ENCODE data around the gene PPP2R2C. TPM values are rescaled to one million over a fixed set of nuclear protein-coding genes. Genes with fewer than 3 reads are reported as not detected.

The PPP2R2C gene
- total and polyA plus RNA-seq, 5 donors from 2014 or later: not detected

- no peaks in the 10 kb centered on the region for H3K36me3 ChIP-seq (ENCODE audit: control insufficient read depth, insufficient read depth, low read length)
- H3K4me1 ChIP-seq (ENCODE audit: control insufficient read depth, insufficient read depth, low read length, poor library complexity, severe bottlenecking): no peaks in the 10 kb centered on the region
- Mint-ChIP-seq H3K27me3 (peaks cover 7% of the 10 kb centered on the region), H3K36me3 (no peaks in the 10 kb centered on the region), H3K4me1 (no peaks in the 10 kb centered on the region), H3K4me3 (no peak overlapping the region), H3K9me3 (peaks cover 0 to 1% (median 0%) of the 10 kb centered on the region in 7 donors), H3K27ac (no peak overlapping the region)
- ATAC-seq (ENCODE audit: low read depth in 2 of 2) (no peak), DNase-seq (no peak)
- no peaks in the 10 kb centered on the region for H3K9me3 ChIP-seq (ENCODE audit: control insufficient read depth in 2 of 2, low read length in 2 of 2)
- H3K4me3 ChIP-seq (ENCODE audit: low read depth, low read length): no peak overlapping the region
- H3K27me3 ChIP-seq (ENCODE audit: control insufficient read depth, insufficient read depth, low read length): no peaks in the 10 kb centered on the region
- H3K27ac ChIP-seq (ENCODE audit: insufficient read depth, low read length, poor library complexity, severe bottlenecking): no peak overlapping the region
Observed at GRCh38 chr4:6449335-6449734, 23.1 kb downstream of the PPP2R2C start.

GRCh38 chr4:6448476-6449170 is 23.8 kb downstream of the PPP2R2C start:
- no peak overlapping the region for H3K27ac ChIP-seq (ENCODE audit: insufficient read depth, low read length, poor library complexity, severe bottlenecking)
- no peak for DNase-seq

DNA sequence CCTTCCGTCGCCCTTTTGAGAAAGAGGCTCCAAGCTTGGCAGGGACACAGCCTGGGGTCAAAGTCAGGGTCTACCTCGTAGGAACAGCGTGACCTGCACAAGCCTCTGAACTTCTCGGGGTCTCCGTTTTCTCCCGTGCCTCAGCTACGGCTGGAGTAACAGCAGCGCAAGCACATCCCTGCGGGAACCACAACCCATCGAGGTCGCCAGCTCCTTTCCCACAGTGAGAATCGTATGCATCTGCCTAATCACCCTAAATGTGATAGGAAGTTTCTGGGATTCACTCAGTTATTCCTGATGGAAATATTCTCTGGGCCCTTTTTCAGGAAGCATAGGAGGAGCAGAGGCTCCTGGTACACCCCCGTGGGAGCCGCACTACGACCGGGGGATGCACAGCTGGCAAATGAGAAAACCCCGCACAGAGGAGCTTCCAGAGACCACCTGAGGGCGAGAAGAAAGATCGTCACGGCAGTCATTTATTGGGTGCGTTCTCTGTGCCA is 24.7 kb downstream of the PPP2R2C start:
- DNase-seq: no peak
- no peaks in the 10 kb centered on the region for H3K9me3 Mint-ChIP-seq

More at GRCh38 chr4:6448476-6449170, 23.8 kb downstream of the PPP2R2C start:
- Mint-ChIP-seq H3K4me1 (no peaks in the 10 kb centered on the region), H3K4me3 (no peak overlapping the region), H3K27ac (no peak overlapping the region), H3K27me3 (peaks cover 7% of the 10 kb centered on the region), H3K9me3 (peaks cover 0 to 1% (median 0%) of the 10 kb centered on the region in 7 donors), H3K36me3 (no peaks in the 10 kb centered on the region)
- ATAC-seq (ENCODE audit: low read depth in 2 of 2): no peak
- Histone ChIP-seq H3K4me3 (ENCODE audit: low read depth, low read length) (no peak overlapping the region), H3K36me3 (ENCODE audit: control insufficient read depth, insufficient read depth, low read length) (no peaks in the 10 kb centered on the region), H3K27me3 (ENCODE audit: control insufficient read depth, insufficient read depth, low read length) (no peaks in the 10 kb centered on the region), H3K4me1 (ENCODE audit: control insufficient read depth, insufficient read depth, low read length, poor library complexity, severe bottlenecking) (no peaks in the 10 kb centered on the region), H3K9me3 (ENCODE audit: control insufficient read depth in 2 of 2, low read length in 2 of 2) (no peaks in the 10 kb centered on the region)

DNA sequence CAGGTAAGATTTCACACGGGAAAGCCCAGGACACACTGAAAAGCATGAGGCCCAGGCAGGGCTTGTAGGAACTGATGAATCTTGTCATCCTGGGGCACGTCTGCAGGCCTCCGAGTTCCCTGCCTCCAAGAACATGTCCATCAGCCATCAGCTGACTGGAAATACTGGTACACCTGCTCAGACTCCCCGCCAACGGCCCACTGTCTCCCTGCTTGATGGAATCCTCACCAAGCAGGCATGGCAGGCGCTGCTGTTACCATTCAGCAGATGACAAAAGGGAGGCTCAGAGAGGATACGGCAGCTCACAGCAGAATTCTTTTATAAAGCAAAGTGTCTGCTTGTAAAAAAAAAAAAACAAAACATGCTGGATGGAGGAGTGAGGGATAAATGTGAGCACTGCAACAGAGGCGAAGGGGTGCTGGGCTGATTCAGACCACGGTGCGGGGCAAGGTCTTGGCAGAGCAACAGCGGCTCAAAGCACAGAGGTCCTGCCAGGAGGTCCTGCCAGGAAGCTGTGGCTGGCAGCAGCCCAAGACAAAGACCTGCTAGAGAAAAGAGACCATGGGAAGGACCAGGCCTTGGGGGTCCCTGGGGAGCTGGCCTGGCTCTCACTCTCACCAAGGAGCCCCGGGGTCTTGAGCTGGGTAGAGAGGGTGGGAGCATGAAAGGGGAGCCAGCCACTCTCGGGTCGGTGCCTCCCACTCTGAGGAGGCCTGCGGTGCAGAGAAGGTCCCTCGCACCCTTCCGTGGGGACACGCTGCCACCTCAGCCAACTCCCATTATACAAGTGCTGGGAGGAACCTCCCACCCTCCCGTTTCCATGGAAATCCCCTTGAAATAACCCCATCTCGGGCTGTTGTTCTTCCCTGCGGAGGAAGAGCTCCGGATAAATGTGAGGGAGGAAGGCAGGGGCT is 25.6 kb downstream of the PPP2R2C start:
- peaks cover 15% of the 10 kb centered on the region for H3K27me3 Mint-ChIP-seq
- no peaks in the 10 kb centered on the region for H3K27me3 ChIP-seq (ENCODE audit: control insufficient read depth, insufficient read depth, low read length)
- no peak for ATAC-seq (ENCODE audit: low read depth in 2 of 2)

More for the DNA sequence above, 24.7 kb downstream of the PPP2R2C start:
- H3K36me3 Mint-ChIP-seq: no peaks in the 10 kb centered on the region
- Histone ChIP-seq H3K27ac (ENCODE audit: insufficient read depth, low read length, poor library complexity, severe bottlenecking) (no peak overlapping the region), H3K36me3 (ENCODE audit: control insufficient read depth, insufficient read depth, low read length) (no peaks in the 10 kb centered on the region), H3K27me3 (ENCODE audit: control insufficient read depth, insufficient read depth, low read length) (no peaks in the 10 kb centered on the region), H3K9me3 (ENCODE audit: control insufficient read depth in 2 of 2, low read length in 2 of 2) (no peaks in the 10 kb centered on the region), H3K4me1 (ENCODE audit: control insufficient read depth, insufficient read depth, low read length, poor library complexity, severe bottlenecking) (no peaks in the 10 kb centered on the region), H3K4me3 (ENCODE audit: low read depth, low read length) (no peak overlapping the region)
- H3K27ac Mint-ChIP-seq: no peak overlapping the region
- H3K4me1 Mint-ChIP-seq: no peaks in the 10 kb centered on the region
- H3K27me3 Mint-ChIP-seq: peaks cover 15% of the 10 kb centered on the region
- no peak for ATAC-seq (ENCODE audit: low read depth in 2 of 2)
- H3K4me3 Mint-ChIP-seq: no peak overlapping the region

DNA sequence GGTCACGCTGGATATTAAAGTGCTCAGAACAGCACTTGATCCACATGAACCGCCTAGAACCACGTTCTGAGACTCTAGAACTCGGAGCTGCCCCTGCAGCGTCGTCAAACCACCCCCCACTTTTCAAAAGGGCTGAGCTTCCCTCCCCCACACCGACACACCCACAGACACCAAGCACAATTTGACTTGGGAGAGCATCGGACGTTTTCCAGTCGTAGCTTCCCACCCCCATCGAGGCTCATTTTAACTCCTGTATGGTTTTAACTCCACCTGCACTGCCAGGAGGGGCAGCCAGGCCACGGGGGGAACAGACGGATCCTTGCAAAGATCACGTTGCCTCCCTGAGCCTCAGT is 26.3 kb downstream of the PPP2R2C start:
- Histone ChIP-seq H3K4me1 (ENCODE audit: control insufficient read depth, insufficient read depth, low read length, poor library complexity, severe bottlenecking) (no peaks in the 10 kb centered on the region), H3K9me3 (ENCODE audit: control insufficient read depth in 2 of 2, low read length in 2 of 2) (no peaks in the 10 kb centered on the region), H3K4me3 (ENCODE audit: low read depth, low read length) (no peak overlapping the region), H3K36me3 (ENCODE audit: control insufficient read depth, insufficient read depth, low read length) (no peaks in the 10 kb centered on the region), H3K27ac (ENCODE audit: insufficient read depth, low read length, poor library complexity, severe bottlenecking) (no peak overlapping the region), H3K27me3 (ENCODE audit: control insufficient read depth, insufficient read depth, low read length) (no peaks in the 10 kb centered on the region)
- DNase-seq (no peak), ATAC-seq (ENCODE audit: low read depth in 2 of 2) (no peak)
- no peaks in the 10 kb centered on the region for H3K9me3 Mint-ChIP-seq
- H3K4me1 Mint-ChIP-seq: no peaks in the 10 kb centered on the region
- H3K27me3 Mint-ChIP-seq: peaks cover 15% of the 10 kb centered on the region
- H3K4me3 Mint-ChIP-seq: no peak overlapping the region
- H3K36me3 Mint-ChIP-seq: no peaks in the 10 kb centered on the region
- no peak overlapping the region for H3K27ac Mint-ChIP-seq

More for the DNA sequence above, 25.6 kb downstream of the PPP2R2C start:
- H3K36me3 Mint-ChIP-seq: no peaks in the 10 kb centered on the region
- H3K4me3 Mint-ChIP-seq: no peak overlapping the region
- no peaks in the 10 kb centered on the region for H3K9me3 Mint-ChIP-seq
- no peak for DNase-seq
- H3K4me3 ChIP-seq (ENCODE audit: low read depth, low read length): no peak overlapping the region
- H3K36me3 ChIP-seq (ENCODE audit: control insufficient read depth, insufficient read depth, low read length): no peaks in the 10 kb centered on the region
- no peak overlapping the region for H3K27ac Mint-ChIP-seq
- H3K4me1 Mint-ChIP-seq: no peaks in the 10 kb centered on the region
- H3K4me1 ChIP-seq (ENCODE audit: control insufficient read depth, insufficient read depth, low read length, poor library complexity, severe bottlenecking): no peaks in the 10 kb centered on the region
- H3K9me3 ChIP-seq (ENCODE audit: control insufficient read depth in 2 of 2, low read length in 2 of 2): no peaks in the 10 kb centered on the region
- no peak overlapping the region for H3K27ac ChIP-seq (ENCODE audit: insufficient read depth, low read length, poor library complexity, severe bottlenecking)

DNA sequence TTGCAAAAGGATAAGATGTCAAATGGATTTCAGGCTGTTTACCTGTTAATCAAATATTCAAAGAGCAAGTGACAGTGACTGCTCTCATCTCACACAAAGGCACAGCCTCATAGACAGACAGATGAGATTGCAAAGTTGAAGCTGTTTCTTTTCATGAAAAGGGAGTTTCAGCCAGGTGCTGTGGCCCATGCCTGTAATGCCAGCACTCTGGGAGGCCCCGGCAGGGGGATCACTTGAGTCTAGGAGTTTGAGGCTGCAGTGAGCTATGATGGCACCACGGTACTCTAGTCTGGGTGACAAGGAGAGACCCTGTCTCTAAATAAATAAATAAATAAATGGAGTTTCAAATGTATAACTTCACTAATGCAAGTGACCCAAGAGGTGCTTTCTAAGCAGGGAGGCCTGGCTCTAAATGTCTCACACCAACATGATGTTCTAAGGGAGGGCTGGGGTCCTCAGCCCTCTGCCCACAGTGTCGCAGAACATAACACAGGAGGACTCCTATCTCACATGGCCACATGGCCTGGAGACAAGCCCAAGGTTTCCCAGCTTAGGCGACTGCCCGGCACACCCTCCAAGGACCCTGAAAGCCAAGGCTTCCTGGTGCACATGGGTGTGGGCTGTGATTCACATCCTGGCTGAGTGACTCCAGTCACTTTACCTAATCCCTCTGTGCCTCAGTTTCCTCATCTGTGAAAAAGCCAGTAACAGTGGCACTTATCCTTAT is 26.8 kb downstream of the PPP2R2C start:
- Histone ChIP-seq H3K9me3 (ENCODE audit: control insufficient read depth in 2 of 2, low read length in 2 of 2) (no peaks in the 10 kb centered on the region), H3K27ac (ENCODE audit: insufficient read depth, low read length, poor library complexity, severe bottlenecking) (no peak overlapping the region), H3K4me3 (ENCODE audit: low read depth, low read length) (no peak overlapping the region), H3K27me3 (ENCODE audit: control insufficient read depth, insufficient read depth, low read length) (no peaks in the 10 kb centered on the region), H3K4me1 (ENCODE audit: control insufficient read depth, insufficient read depth, low read length, poor library complexity, severe bottlenecking) (no peaks in the 10 kb centered on the region), H3K36me3 (ENCODE audit: control insufficient read depth, insufficient read depth, low read length) (no peaks in the 10 kb centered on the region)
- ATAC-seq (ENCODE audit: low read depth in 2 of 2) (no peak), DNase-seq (no peak)
- Mint-ChIP-seq H3K27ac (no peak overlapping the region), H3K4me3 (no peak overlapping the region), H3K9me3 (no peaks in the 10 kb centered on the region), H3K4me1 (no peaks in the 10 kb centered on the region), H3K36me3 (no peaks in the 10 kb centered on the region), H3K27me3 (peaks cover 15% of the 10 kb centered on the region)

DNA sequence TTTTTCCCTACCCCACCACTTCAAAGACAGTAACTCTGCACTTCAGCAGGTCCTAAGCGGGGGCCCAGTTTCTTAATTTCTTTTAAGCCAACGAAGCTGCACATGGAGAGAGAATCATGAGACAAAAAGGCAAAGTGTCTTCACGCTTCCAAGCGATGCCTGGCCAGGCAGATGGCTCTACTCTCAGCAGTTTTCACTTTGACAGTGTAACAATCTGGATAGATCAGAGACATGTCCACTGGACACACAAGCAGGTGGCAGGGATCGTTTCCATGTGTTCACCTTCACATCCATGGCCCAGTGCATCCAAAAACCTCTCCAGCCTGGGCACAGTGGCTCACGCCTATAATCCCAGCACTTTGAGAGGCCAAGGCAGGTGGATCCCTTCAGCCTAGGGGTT is 27.8 kb downstream of the PPP2R2C start:
- DNase-seq (no peak), ATAC-seq (ENCODE audit: low read depth in 2 of 2) (no peak)
- no peak overlapping the region for H3K4me3 Mint-ChIP-seq
- H3K27ac Mint-ChIP-seq: no peak overlapping the region
- no peaks in the 10 kb centered on the region for H3K27me3 ChIP-seq (ENCODE audit: control insufficient read depth, insufficient read depth, low read length)
- H3K4me3 ChIP-seq (ENCODE audit: low read depth, low read length): no peak overlapping the region
- H3K27me3 Mint-ChIP-seq: peaks cover 15% of the 10 kb centered on the region
- H3K36me3 ChIP-seq (ENCODE audit: control insufficient read depth, insufficient read depth, low read length): no peaks in the 10 kb centered on the region
- no peaks in the 10 kb centered on the region for H3K4me1 ChIP-seq (ENCODE audit: control insufficient read depth, insufficient read depth, low read length, poor library complexity, severe bottlenecking)
- H3K36me3 Mint-ChIP-seq: no peaks in the 10 kb centered on the region
- H3K9me3 ChIP-seq (ENCODE audit: control insufficient read depth in 2 of 2, low read length in 2 of 2): no peaks in the 10 kb centered on the region
- no peak overlapping the region for H3K27ac ChIP-seq (ENCODE audit: insufficient read depth, low read length, poor library complexity, severe bottlenecking)
- H3K4me1 Mint-ChIP-seq: no peaks in the 10 kb centered on the region
- H3K9me3 Mint-ChIP-seq: peaks cover 0 to 1% (median 0%) of the 10 kb centered on the region in 7 donors
